Measurements from ENCODE around the gene SASS6.

- no peak for TF ChIP-seq POLR2AphosphoS5 (IDR thresholded peaks at IDR 0.05; ENCODE audit: low read depth, low read length)
- TF ChIP-seq POLR2A (IDR thresholded peaks at IDR 0.05; ENCODE audit: low read depth, low read length): no peak
- no peak for TF ChIP-seq TAF1 (IDR thresholded peaks at IDR 0.05; ENCODE audit: low read depth, low read length)
- no peak for TF ChIP-seq POU2F2 (IDR thresholded peaks at IDR 0.05; ENCODE audit: low read depth, low read length)
- TF ChIP-seq PAX5 (IDR thresholded peaks at IDR 0.05; ENCODE audit: insufficient read depth, low read length, severe bottlenecking): no peak
Measured at GRCh38 chr1:100076744-100077143, 56.0 kb downstream of the SASS6 start.
